ENCODE results near the gene KRT71.

KRT71 gene

DNA sequence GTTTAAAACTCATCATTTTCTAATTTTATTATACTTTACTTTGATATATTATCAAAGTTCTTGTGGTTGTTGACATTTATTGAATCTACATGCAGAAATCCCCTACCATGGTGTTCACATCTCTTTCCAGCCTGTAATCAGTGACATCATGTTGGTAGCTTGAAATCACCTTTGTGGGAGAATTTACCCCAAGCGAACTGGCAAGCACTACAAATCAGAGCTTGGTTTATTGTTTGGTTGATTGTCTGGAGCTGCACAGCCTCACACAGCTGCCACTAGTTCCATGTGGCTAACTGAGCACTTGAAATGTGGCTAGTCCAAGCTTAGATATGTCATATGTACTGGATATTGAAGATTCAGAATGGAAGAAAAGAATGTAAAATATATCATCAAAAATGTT, 17.4 kb downstream of the KRT71 start:
- no peak for DNase-seq

DNA sequence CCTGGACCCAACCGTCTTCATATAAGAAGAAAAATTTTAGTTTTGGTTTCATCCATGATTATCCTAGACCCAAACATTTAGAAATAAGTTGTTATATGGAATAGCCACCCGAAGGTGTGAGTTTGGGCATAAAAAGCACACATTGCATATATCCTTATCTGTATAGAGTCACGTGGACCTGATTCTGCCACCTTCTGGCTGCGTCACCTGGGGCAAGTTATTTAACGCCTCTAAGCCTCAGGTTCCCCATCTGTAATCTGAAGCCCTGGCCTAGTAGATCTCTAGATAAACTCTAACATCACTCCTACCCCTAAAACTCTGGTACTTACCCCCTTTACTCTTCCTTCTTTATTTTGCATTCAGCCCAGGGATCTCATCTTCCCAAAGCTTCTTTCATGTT, 18.5 kb downstream of the KRT71 start:
- DNase-seq, result no peak

DNA sequence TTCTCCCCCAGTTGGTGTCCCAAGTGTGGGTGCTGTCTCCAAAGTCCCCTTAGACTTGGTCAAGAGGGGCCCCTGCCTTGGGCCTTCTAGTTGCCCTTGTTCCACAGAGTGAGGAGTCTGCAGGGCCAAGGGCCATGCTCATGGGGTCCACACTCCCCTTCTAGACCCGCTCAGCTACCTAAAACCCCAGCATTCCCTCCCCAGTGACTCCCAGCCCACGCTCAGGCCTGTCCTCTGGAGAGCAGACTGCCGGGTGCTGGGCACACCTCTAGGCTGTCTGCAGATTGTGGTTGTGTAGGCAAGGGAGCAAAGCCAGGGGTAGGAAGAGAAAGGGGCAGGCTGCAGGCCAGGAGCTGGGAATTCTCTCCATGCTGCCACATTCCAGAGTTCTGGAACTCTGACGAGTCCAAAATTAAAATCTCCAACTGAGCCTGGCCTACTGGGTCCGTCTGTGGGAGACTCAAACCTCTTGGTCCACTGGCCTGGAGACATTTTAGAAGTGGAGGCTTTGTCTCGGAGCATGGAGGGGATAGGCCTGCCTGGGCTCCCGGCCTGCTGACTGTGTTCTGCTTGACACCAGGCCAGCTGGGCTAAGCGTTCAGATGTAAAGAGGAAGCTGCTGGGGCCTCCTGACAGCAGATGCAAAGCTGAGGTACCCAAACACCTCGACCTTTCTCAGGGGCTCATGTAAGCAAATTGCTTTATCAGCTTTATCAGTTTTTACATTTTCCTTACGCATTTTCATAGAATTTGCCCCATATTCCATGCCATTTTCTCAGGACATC, 19.1 kb downstream of the KRT71 start:
- DNase-seq, result no peak

DNA sequence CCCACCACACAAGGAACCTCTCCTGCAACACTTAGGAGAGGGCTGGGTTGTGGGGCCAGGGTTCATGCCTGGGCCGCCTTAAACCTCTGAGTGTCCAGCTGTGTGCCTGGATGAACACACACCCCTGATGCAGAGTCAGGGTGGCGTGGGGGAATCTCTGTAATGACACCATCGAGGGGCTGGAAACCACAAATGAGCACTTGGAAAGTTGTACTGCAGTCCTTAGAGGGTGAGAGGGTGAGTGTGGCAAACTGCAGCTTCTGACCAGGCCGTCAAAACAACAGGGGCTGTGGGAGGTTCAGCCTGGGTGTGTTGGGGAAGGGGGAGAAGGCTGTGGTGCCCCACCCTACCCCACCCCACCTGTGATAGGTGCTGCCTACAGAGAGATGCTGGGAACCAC, 20.3 kb downstream of the KRT71 start:
- DNase-seq, result no peak

DNA sequence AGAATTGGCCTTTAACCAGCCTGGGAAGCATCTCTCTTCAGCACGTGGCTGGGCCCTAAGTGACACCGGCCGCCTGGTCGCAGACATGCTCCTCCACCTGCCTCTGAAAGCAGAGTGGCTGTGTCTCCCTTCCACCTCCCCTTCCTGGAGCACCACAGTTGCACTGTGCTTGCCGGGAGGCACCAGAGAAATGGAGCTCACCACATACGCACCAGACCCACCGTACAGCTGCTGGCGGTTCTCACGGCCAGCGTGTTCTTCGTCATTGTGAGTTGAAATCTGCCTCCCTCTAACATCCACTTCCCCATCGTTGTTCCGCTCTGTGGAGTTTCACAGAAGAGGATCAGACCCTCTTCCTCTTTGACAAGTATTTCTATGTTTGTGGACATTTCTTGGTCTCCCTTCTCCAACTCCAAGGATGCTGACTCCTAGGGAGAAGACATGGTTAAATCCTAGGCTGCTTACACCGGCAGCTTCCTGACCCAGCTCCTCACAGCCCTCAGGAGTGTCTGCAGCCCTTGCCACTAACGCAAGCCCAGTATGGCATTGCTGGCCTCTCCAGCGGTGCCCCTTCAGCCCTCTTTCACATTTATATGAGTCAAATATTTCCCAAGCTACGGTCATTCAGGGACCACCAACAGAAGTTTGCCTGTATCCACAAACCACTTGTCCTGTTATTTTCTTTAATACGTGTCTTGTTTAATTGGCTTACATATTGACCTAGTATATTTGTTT, 21.2 kb downstream of the KRT71 start:
- DNase-seq, result no peak

DNA sequence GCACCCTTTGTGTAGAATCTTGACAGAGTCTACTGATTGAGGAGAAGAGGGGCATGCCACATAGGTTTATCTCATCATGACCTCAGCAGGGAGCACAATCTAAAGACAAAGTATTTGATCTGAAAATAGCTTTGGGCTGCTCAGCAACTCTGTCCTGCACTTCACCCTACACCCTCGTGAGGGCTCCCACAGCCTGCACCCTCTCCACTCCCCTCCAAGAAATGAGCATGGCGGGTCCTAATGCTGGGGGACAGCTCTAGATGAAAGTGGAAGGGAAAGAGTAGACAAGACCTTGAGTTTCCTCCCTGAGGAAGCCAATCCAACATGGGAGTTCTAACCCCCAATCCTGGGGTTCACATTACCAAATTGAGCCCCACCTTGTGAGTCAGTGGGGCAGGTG, 22.0 kb downstream of the KRT71 start:
- DNase-seq, result no peak

DNA sequence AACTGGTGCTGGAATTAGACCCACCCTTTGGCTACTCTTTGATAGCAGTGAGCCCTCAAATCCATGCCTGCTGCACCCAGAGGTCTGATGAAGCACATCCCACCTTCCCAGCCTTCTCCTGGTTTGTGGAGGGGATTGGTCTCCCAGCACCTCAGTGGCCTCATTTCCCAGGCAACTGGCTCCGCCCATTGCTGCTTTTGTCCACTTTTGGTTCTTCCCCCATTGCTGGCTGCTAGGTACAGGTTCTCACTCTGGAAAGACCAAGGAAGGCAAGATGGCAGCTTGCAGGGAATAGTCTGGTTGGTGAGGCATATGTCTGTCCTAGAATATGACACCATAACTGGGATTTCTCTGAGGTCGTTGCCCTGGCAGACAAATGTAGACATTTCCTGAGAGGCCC, 22.6 kb downstream of the KRT71 start:
- DNase-seq, result no peak

DNA sequence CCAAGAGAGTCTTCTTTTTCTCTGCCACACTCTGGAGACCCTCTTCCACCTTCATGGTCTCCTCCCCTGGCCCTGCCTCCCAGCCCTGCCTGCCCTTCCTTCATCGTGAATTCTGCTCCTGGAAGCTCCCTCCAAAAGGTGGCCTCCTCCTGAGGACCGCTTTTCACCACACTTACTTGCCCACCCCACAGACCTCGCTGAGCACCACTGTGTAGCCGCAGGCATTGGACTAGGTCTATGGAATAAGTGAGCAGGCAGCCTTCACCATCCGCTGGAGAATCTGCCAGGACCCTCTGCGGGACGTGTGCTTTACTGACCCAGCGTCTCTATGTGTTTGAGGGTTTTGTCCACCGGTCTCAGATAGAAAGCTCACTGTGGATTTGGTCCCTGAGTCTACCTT, 23.1 kb downstream of the KRT71 start:
- no peak for DNase-seq

DNA sequence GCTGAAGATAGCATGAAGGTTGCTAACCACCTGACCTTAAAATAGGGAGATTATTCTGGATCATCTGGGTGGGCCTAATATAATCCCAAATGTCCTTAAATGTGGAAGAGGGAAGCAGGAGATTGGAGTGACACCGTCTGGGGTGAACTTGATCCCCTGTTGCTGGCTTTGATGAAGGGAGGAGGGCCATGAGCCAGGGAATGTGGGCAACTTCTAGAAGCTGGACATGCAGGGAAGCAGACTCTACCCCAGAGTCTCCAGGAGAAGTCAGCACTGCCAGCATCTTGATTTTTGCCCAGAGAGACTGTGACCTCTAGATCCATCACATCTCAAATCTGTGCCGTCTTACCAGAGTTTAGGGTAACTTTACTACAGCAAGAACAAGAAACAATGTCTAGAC, 23.5 kb downstream of the KRT71 start:
- DNase-seq, result no peak

DNA sequence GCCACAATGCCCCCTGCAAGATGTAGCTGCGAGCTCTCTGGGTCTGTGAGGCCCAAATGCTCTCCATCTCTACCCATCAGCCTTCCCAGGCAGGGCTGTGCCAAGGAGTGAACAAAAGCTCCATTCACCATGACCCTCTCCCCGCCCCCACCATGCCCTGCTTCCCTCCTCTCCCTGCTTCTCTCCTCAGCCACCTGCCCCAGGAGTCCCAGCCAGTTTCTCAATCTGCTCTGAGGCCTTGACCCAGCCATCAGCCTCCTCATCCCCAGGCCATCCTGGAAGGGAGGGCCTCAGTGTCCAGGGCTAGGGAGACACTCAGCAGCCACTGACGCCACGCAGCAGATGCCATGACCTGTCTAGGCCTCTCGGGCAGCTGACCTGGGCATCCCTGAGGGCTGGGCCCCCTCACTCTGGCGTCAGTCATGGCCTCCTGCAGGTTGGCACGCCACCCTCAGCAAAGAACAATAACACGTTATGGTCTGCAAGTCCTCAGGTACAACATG, 24.3 kb downstream of the KRT71 start:
- no peak for DNase-seq

DNA sequence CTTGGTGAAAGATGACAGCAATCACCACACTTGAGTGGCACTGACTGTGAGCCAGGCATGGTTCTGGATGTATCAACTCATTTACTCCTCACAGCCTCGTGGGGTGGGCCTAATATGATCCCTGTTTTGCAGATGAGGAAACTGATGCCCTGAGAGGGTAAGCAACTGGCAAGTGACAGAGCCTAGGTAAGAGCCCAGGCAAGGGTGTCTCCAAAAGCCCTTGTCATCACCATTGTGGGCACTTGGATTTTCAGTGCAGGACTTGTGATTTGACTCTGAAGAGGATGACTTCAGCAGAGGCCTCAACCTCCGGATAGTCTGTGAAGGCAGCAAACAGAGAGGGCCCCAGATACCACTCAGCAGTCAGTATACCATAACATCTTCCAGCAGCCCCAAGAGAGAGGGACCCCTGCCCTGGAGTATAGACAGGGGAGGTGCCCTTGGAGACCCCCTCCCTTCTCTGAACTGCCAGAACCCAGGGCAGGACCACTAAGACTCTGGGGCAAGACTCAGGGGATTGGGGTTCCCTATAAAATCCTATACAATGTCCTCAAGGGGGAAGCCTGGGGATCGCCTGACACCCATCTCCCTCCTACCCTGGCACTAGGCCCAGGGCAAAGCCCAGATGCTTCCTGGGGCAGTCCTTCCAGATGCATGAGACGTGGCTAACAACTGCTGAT, 25.7 kb downstream of the KRT71 start:
- DNase-seq, result no peak

DNA sequence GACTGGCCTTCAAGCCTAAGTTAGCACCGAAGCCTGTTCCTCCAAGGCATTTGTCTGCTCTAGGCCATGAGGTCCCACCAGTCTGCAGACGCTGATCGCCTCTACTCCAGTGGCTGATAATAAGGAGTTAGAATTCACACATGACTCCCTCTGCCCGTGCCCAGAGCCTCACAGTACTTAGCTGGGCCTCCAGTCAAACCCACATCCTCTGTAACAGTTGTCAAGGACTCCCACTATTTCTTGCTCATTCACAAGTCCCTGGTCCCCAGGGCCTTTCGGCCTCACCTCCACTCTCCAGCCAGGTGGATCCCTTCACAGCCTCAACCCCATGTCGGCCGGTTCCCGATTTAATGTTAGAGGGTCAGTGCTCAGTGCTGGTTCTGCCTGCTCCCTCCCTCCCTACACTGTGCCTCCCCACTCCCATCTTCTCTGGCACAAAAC, 26.4 kb downstream of the KRT71 start:
- DNase-seq, result no peak

DNA sequence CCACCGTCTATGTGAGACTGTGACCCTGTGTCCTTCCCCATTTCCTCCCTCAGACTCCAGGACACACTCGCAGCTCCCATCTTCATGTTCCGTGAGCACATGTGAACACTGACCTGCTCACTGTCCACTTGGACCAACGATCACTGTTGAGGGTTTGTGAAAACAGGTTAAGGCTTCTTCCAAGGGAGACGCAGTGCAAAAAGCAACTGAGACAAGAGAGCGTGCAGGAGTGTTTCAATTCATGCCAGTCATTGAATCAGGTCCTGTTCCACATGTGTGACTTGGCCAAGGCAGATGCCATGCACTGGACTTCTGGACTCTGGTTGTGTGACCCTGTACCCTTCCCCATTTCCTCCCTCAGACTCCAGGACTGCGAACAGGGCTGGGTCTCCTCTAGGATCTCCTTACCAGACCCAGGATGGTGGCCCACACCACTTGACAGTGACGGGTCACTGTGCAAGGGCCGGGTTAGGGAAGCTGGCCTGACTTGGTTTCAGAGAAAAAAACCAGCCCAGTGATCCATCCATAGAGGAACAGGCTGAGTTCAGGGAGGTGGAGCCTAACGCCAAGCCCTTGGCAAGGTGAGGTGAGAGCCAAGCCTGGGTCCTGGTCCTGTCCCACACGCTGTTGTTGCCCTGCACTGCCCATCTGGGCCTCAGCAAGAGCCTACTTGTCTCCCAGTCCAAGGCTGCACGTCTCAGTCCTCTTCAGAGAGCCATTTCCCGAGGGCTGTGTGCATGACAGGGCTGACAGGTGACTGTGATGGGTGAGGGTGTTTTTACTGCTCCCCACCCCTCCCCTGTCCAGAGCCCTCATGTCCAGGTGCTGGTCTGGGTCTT, 27.1 kb downstream of the KRT71 start:
- DNase-seq, result no peak

DNA sequence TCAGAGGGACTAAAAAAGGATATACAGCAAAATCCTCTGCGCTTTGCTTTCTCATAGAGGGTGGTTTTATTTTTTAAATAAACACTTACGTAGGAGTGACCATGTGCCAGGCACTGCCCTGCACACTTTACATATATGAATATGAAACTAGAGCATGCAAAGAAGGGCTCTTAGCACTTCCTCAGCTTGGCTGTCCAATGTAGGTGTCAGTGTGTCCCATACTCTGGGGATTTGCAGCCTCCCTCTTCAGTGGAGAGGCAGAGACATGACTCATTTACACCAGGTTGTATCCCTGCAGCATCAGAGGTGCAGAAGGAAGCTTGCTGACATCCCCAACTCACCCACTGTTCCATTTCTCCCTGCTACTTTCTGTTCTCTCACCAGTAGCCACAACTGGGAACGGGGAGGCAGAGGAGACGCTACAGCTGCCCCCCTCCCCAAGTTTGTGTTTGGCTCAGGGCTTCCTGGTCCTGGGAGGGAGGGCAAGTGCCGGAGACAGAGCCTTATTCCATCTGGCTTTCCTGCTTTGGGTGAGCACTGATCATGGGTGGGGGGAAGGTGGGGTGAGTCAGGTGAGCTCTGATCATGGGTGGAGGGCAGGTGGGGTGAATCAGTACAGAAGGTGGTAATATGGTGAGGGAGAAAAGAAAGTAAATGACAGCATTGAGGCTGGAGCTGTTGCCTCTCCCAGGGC, 27.9 kb downstream of the KRT71 start:
- no peak for DNase-seq

DNA sequence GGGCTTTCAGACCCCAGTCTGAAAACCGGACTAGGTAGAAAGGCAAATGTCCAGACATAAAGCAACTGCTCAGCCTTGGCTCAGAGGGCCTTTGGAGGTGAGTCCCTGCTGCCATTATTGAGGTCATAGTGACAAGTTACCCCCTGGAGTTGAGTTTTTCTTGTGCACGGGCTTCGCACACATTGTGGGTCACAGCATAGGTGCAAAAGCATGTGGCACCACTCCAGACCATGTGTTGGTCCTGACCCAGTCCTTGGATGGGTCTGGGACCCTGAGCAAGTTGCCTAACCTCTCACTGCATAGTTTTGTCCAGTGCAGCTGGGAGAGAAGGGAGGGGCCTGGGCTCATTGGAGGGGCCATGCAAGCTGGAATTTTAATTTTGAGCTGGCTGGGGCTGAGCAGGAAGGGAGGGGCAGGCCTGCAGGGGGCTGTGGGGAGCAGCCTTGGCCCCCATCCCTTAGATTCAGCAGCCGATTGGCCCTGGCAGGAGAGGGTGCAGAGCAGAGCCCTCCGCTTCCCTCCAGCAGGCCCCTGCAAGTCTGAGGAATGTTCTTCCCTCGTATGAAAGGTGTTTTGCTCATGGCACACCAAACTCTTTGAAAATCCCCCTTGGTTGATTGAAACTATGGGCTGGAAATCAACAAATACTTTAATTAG, 28.6 kb downstream of the KRT71 start:
- no peak for DNase-seq

DNA sequence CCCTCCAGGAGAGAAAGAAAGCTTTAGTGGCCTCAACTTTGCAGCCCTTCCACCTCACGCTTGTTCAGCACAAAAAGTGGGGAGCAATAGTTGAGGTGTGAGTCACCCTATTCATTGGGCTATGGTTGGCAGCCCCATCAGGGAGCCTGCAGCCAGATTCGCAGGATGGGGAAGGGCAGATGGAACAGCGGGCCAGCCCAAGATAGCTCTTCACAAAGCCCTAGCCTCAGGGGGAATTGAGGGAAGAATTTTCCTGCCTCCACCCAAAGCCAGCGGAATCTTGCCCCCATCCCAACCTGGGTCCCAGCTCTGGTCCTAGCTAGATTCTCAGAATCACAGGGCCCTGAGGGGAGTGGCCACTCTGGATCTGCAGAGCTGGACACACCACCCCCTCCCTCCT, 29.1 kb downstream of the KRT71 start:
- no peak for DNase-seq

DNA sequence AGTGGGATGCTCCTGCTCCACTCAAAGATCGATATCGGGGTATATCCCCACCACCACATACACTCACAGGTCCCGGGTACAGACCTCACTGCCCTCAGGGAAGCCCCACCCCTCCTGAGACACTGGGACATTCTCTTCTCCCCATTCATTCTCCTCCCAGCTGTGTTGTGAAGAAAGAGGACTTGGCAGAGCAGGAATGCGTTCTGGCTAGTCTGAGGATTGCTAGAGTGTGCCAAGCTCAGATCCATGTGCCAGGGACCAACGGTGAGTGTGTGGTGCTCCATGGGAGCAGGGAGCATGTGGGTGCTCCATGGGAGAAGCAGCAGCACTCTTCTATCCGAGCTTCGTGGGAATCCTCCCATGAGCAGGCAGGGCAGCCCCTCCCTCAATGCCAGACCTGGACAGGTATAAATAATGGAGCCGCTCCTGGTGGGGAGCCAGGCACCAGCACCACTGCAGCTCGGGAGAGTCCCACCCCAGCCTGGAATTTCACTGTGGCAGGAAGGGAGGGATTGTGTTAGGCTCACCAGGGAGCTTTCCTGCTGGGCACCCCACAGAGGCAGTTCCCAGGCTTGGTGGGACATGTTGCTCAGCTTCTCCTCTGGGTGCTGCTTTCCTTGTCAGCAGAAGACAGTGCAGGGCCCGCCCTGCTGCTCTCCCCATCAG, 30.5 kb downstream of the KRT71 start:
- DNase-seq, result no peak

DNA sequence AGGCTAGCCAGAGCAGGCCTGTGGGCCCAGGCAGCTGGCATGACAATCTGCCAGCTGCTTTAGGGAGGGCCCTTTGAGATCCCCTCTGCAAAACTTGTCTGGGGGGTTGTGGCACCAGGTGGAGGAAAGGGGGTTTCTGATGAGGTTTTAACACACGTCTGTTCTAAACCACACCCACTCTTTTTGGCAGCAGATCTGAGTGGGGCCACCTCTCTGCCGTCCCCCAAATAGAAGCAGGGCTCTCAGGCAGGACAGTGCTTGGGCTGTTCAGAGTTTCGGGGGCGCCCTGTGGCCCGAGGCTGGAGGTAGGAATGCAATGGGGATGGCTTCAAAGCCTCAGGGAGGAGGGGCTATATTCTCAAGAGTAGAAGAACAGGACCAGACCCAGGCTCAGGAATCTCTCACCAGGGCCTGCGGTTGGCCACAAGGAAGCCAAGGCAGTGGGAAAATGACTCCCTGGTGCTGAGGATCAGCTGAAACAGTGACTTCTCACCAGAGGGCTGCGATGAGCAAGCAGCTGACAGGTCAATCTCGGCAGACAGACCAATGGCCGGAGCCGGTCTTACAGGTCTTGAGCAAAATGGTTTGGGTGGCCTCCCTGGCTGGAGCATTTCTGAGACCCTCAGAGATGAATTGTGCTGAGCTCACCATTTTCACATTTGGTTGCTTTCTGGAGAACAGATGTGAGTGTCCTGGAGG, 31.2 kb downstream of the KRT71 start:
- no peak for DNase-seq

DNA sequence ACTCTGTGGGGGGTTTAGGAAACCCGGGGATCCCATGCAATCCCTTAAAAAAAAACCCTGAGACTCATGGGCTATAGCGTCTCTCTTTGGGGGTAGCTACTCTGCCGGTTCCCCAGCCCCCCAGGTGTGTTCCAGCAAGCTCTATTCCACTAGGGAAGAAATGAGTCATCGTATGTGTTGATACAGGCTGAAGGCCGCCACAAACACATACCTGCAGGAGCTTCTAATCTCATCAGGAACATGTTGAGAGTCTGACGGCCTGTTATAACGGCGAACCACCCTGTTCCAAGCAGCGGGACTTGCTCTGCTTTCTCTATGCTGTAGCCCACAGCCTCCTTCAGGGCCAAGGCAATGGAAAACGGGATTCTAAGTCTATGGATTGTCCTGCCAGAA, 31.8 kb downstream of the KRT71 start:
- no peak for DNase-seq
